NOMO-1 treated with DMSO at 0.1 percent for 48 hours (cell line): ENCODE data around the gene ARF6.
"Not testable (repeated sequence)": the region's sequence is repeated elsewhere in the genome, so short reads cannot be mapped to it uniquely, and the experiment has no call there.

Experiments
- DNase-seq: peaks from one replicate; lab custom pipeline; 2025; ENCODE audit not compliant: unreplicated experiment; lab: John Stamatoyannopoulos, UW

The ARF6 gene

GRCh38 chr14:49875640-49876198, 17.2 kb upstream of the ARF6 start:
- no peak for DNase-seq

- DNase-seq: no peak
Observed at GRCh38 chr14:49876563-49877127, 16.2 kb upstream of the ARF6 start.

- peak; percentile 90 for DNase-seq
Observed at GRCh38 chr14:49879646-49880204, 13.2 kb upstream of the ARF6 start.

- peak; percentile 29 for DNase-seq
Observed at GRCh38 chr14:49880267-49881064, 12.4 kb upstream of the ARF6 start.

DNA sequence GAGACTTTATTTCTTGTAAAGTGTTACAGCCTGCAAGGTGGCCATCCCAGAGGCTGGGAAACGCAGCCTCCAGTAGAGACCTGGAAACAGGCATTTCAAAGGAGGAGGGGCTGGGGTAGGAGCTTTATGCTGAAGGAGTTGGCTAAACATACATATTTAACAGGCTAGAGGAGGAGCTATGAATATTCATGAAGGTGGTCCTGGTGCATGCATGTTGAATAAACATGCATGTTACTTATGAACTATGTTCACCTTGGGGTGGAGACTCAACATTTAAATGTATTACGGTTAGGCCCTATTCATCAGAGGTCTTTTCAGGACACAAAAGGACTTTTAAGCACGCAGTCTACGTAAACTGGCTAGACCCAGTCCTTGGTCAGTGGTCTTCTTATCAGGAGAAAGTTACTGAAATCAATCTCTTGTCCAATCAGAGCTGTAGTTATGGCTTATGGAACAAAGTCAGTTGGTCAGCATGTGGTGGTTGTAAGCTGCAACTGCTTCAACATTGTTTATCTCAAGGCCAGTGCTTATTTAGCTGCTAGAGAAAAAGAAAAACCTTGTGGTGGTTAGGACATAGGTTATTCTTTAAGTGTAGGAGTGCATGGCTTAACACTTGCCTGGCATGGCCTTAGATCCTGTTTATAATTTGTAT, 11.4 kb upstream of the ARF6 start:
- no peak for DNase-seq

- DNase-seq: no peak
Observed at GRCh38 chr14:49882826-49883694, 9.8 kb upstream of the ARF6 start.

DNA sequence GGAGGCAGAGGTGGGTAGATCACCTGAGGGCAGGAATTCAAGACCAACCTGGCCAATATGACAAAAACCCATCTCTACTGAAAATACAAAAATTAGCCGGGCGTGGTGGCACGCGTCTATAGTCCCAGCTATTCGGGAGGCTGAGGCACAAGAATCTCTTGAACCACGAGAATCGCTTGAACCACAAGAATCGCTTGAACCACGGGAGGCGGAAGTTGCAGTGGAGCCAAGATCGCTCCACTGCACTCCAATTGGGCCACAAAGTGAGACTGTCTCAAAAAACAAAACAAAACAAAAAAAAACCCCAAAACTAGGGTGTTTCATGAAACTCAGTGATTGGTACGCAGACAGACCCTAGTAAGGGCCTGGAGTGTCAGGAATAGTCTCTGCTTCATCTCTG, 6.4 kb upstream of the ARF6 start:
- no peak for DNase-seq

DNA sequence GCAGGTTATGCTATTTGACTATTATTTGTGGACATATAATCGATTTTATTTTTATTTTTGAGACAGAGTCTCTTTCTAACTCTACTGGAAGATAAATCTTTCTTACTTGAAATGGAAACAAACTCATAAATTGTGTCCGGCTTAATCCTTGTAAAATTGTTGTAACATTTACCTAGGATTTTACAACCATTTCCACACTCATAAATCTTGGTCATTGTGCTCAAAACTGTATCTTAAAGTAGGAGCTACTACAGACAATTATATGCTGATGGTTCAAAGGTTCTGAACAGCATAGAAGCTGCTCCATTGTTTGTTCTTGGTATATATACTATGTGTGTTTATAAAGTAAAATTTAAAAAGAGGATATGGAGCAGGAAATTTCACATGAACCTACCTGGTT, 4.6 kb upstream of the ARF6 start:
- no peak for DNase-seq

- DNase-seq: peak; percentile 78
Observed at GRCh38 chr14:49892301-49892635, 614 bp upstream of the ARF6 start.

DNA sequence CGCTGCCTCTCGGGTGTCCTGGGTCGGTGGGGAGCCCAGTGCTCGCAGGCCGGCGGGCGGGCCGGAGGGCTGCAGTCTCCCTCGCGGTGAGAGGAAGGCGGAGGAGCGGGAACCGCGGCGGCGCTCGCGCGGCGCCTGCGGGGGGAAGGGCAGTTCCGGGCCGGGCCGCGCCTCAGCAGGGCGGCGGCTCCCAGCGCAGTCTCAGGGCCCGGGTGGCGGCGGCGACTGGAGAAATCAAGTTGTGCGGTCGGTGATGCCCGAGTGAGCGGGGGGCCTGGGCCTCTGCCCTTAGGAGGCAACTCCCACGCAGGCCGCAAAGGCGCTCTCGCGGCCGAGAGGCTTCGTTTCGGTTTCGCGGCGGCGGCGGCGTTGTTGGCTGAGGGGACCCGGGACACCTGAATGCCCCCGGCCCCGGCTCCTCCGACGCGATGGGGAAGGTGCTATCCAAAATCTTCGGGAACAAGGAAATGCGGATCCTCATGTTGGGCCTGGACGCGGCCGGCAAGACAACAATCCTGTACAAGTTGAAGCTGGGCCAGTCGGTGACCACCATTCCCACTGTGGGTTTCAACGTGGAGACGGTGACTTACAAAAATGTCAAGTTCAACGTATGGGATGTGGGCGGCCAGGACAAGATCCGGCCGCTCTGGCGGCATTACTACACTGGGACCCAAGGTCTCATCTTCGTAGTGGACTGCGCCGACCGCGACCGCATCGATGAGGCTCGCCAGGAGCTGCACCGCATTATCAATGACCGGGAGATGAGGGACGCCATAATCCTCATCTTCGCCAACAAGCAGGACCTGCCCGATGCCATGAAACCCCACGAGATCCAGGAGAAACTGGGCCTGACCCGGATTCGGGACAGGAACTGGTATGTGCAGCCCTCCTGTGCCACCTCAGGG, 679 bp downstream of the ARF6 start:
- DNase-seq: peak; percentile 41

- DNase-seq: peak; percentile 30
Observed at GRCh38 chr14:49894214-49895107, 1.6 kb downstream of the ARF6 start.

GRCh38 chr14:49895480-49895879, 2.6 kb downstream of the ARF6 start:
- DNase-seq: peak; percentile 50

DNA sequence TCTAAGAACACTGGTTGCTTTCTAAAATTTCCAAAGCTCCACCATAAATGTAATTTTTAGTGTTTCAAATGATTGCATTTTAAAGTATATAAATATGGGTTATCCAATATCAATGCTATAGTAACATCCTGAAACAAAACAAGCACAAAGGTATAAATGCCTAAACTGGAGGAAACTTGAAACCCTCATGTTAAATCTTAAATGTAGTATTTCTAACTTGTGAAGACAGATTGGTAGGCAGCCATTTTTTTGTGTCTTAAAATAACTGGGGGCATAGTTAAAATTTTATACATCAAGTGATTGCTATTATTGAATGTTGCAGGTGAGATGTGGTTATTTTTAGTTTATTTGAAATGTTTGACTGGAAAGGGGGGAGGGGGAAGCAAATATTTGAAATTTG, 3.4 kb downstream of the ARF6 start:
- not testable (repeated sequence) for DNase-seq

DNA sequence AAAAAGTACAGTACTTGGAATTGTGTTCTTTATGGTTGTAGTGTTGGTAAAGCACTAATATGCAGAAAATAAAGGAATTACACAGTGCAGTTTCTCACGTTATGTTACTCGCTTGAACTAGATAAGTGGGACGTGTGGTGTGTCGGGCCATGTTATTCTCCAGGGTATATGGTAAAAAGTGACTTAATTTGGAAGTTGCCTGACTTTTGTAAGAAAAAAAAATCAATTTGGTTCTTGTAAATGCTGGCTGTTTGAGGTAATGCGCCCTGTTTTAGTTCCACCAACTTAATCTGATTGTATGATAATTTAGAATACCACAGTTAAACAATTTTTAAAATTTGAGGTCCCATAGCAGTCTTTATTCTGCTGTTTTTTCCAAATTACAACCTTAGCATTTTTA, 4.1 kb downstream of the ARF6 start:
- DNase-seq: no peak

DNA sequence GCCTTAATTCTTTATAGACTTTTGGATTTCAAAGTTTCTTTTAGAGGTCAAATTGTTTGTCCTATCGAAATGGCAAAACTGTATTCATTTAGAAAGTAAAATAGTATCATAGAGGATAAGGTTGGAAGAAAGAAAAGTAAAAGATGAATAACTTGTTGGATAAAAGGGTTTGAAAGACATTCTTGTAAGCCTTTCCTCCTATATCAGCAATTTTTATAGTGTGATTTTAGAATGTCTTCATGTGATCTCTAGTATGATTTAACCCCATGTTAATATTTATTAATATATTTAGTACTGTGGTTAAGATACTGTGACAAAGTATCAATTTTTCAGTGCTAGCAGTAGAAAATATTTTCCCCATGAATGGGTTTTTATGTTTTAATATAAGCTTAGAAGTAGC, 4.5 kb downstream of the ARF6 start:
- no peak for DNase-seq

DNA sequence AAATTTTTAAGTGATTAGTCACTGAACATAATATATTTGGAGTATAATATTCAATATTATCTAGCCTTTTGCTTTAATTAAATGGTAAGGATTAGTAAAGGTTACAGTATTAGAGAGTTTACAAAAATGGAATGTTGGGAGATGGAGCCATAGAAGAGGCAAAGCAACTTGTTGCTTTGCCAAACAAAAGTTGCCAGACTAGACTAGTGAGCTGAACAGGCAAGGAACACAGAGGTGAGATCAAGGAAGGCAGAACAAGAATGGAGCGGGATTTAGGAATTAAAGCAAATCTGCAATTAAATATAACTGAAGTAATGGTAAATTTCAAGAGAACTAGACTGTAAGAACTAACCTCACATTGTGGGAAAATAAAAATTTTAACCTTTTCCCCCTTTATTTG, 5.1 kb downstream of the ARF6 start:
- no peak for DNase-seq

GRCh38 chr14:49898485-49898884, 5.6 kb downstream of the ARF6 start:
- no peak for DNase-seq

DNA sequence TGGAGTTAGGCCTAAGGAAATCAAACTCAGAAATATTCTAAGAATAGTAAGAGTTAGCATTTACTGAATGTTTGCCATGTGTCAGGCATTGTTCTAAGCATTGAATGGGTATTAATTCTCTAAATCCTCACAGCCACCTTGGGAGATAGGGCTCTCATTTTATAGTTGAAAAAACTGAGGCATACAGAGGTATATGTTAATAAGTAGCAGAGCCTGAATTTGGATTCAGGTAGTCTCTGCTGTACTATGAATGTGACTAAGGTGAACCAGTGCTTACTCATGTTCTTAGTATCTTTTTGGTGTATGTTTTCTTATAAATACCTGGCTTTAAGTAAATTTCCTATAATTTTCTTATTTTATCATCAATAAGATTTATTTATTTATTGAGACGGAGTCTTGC, 8.1 kb downstream of the ARF6 start:
- DNase-seq: no peak
